IPS-18a (cell line): ENCODE measurements around the gene NOVA2.
A peak's percentile ranks its signal among the peaks of the same experiment; 100 is the strongest.

Experiments
- H3K27ac ChIP-seq: one replicate; pipeline ENCODE4 v1.5.1; 2013; ENCODE audit warnings: low read length
- H3K27me3 ChIP-seq: one replicate; pipeline ENCODE4 v1.6.1; 2013; ENCODE audit warnings: mild to moderate bottlenecking, low read length; ENCODE audit not compliant: control insufficient read depth, insufficient read depth
- H3K36me3 ChIP-seq: one replicate; pipeline ENCODE4 v1.6.1; 2013; ENCODE audit warnings: low read depth, low read length; ENCODE audit not compliant: control insufficient read depth
- H3K4me1 ChIP-seq: one replicate; pipeline ENCODE4 v1.6.1; 2013; ENCODE audit warnings: low read depth, low read length; ENCODE audit not compliant: control insufficient read depth
- H3K4me3 ChIP-seq: one replicate; pipeline ENCODE4 v1.5.1; 2013; ENCODE audit warnings: low read length
- H3K9ac ChIP-seq: one replicate; pipeline ENCODE4 v1.6.1; 2013; ENCODE audit warnings: mild to moderate bottlenecking, low read length, moderate library complexity
- H3K9me3 ChIP-seq: one replicate; pipeline ENCODE4 v1.6.1; 2013; ENCODE audit warnings: low read depth, low read length; ENCODE audit not compliant: control insufficient read depth

Gene NOVA2

GRCh38 chr19:45996933-45997332 is 23.3 kb upstream of the NOVA2 start:
- no peaks in the 10 kb centered on the region for H3K36me3 ChIP-seq
- H3K27ac ChIP-seq: no peak overlapping the region
- no peak overlapping the region for H3K4me3 ChIP-seq
- H3K9me3 ChIP-seq: no peaks in the 10 kb centered on the region
- peaks cover 6% of the 10 kb centered on the region for H3K27me3 ChIP-seq
- no peak overlapping the region for H3K9ac ChIP-seq
- H3K4me1 ChIP-seq: peaks cover 4% of the 10 kb centered on the region

- Histone ChIP-seq H3K9me3 (no peaks in the 10 kb centered on the region), H3K4me1 (peaks cover 4% of the 10 kb centered on the region), H3K27ac (no peak overlapping the region), H3K27me3 (peaks cover 6% of the 10 kb centered on the region), H3K4me3 (peak overlapping the region; percentile 74), H3K9ac (peak overlapping the region; percentile 62), H3K36me3 (no peaks in the 10 kb centered on the region)
Measured at GRCh38 chr19:45995715-45996385, 22.2 kb upstream of the NOVA2 start.

DNA sequence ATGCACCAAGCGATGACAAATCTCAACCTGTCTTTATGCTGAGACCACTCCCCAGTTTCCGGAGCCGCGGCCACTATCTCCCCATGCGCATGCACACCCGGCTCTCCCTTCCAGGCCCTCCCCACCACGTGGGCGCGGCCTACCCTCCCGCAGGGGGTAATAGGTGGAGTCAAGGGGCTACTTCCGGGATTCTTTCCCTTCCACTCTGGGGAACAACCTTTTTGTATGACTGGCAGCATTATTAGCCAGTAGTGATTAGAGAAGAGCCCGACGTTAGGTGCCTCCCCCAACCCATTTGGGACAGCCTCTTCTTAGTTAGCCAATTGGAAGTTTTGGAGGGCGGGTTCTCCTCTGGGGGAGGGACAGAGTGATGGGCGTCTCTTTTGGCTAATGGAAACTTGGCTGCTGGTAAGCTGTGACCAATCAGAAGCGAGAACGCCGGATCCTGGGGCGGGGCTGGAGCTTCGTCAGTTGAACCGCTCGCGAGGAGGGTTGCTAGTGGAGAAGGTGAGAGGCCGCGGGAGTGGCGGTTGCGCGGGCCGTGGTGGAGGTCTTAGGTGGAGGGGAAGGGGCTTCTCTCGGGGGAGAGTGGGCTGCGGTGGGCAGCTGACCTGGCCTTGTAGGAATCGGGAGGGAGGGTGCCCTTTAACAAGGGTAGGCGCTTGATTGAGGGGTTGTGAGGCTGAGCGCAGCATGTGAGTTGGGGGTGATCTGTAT is 21.5 kb upstream of the NOVA2 start, which contains the start of gene CCDC61:
Gene CCDC61 (plus strand): TSS at position 470 of the 717 bp plus-strand sequence. CDS start 7,552 bp downstream, outside the sequence.
- H3K9me3 ChIP-seq: no peaks in the 10 kb centered on the region
- peak within 1 kb of the TSS; percentile 84 for H3K4me3 ChIP-seq
- peaks cover 3% of the 10 kb centered on the region for H3K27me3 ChIP-seq
- H3K36me3 ChIP-seq: no peaks in the 10 kb centered on the region
- H3K27ac ChIP-seq: peak within 1 kb of the TSS; percentile 16
- peak within 1 kb of the TSS; percentile 62 for H3K9ac ChIP-seq
- peaks cover 2% of the 10 kb centered on the region for H3K4me1 ChIP-seq

DNA sequence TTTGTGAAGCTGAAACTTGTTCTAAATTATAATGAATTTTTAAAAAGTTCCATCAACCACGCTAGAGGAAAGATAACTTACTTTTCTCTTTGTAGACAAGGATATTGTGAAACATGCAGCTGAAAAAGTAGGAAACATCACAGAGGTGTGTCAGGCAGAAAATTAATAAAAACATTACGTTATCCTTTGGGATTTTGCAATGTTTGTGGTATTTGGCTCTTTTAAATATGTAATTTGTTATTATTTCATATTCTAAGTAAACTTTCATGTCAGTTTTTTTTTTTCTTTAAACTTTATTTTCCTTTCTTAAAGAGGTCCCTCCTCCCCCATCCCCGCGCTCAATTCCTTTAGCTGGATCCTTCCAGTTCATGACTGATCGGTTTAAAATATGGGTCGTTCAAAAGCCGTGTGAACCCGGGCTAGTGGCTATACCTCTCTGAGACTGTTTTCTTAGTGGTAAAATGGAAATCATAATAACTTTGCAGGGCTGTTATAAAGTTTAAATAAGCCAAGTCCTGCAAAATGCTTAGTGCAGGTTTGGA is 20.9 kb upstream of the NOVA2 start:
- Histone ChIP-seq H3K4me1 (no peaks in the 10 kb centered on the region), H3K9ac (peak overlapping the region; percentile 62), H3K27me3 (no peaks in the 10 kb centered on the region), H3K9me3 (no peaks in the 10 kb centered on the region), H3K36me3 (no peaks in the 10 kb centered on the region), H3K27ac (peak overlapping the region; percentile 16), H3K4me3 (peak overlapping the region; percentile 84)

DNA sequence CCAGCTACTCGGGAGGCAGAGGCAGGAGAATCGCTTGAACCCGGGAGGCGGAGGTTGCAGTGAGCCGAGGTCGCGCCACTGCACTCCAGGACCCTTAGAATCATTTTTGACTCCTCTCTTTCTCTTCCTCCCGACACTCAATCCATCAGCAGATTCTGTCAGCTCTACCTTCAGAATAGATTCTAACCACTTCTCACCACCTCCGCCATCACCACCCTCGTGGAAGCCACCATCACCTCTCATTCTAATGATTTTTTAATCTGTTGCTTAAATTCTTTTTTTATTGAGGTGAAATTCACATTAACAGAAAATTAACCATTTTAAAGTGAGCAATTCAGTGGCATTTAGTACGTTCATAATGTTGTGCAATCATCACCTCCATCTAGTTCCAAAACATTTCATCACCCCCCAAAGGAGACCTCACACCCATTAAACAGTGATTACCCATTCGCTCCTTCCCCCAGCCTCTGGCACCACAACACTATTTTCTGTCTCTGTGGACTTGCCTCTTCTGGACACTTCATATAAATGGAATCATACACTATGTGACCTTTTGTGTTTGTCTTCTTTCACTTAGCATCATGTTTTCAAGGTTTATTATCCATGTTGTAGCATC is 16.6 kb upstream of the NOVA2 start:
- no peak overlapping the region for H3K4me3 ChIP-seq
- no peaks in the 10 kb centered on the region for H3K4me1 ChIP-seq
- H3K27me3 ChIP-seq: no peaks in the 10 kb centered on the region
- no peaks in the 10 kb centered on the region for H3K9me3 ChIP-seq
- H3K9ac ChIP-seq: no peak overlapping the region
- H3K36me3 ChIP-seq: no peaks in the 10 kb centered on the region
- no peak overlapping the region for H3K27ac ChIP-seq

GRCh38 chr19:45985321-45985720 is 11.7 kb upstream of the NOVA2 start:
- Histone ChIP-seq H3K4me3 (no peak overlapping the region), H3K9me3 (no peaks in the 10 kb centered on the region), H3K27ac (no peak overlapping the region), H3K27me3 (no peaks in the 10 kb centered on the region), H3K9ac (no peak overlapping the region), H3K4me1 (peaks cover 3% of the 10 kb centered on the region), H3K36me3 (no peaks in the 10 kb centered on the region)

- Histone ChIP-seq H3K9me3 (no peaks in the 10 kb centered on the region), H3K9ac (no peak overlapping the region), H3K27ac (no peak overlapping the region), H3K27me3 (no peaks in the 10 kb centered on the region), H3K4me1 (peaks cover 3% of the 10 kb centered on the region), H3K36me3 (no peaks in the 10 kb centered on the region), H3K4me3 (no peak overlapping the region)
Measured at GRCh38 chr19:45981350-45981749, 7.7 kb upstream of the NOVA2 start.

- Histone ChIP-seq H3K4me1 (peaks cover 6% of the 10 kb centered on the region), H3K27ac (no peak overlapping the region), H3K9me3 (no peaks in the 10 kb centered on the region), H3K9ac (no peak overlapping the region), H3K4me3 (no peak overlapping the region), H3K36me3 (no peaks in the 10 kb centered on the region), H3K27me3 (peaks cover 4% of the 10 kb centered on the region)
Measured at GRCh38 chr19:45978156-45978555, 4.5 kb upstream of the NOVA2 start.

GRCh38 chr19:45976178-45976577 is 2.5 kb upstream of the NOVA2 start:
- Histone ChIP-seq H3K9me3 (no peaks in the 10 kb centered on the region), H3K36me3 (no peaks in the 10 kb centered on the region), H3K27ac (no peak overlapping the region), H3K4me1 (peaks cover 3% of the 10 kb centered on the region), H3K9ac (no peak overlapping the region), H3K4me3 (no peak overlapping the region), H3K27me3 (peaks cover 9% of the 10 kb centered on the region)

- Histone ChIP-seq H3K27ac (no peak overlapping the region), H3K4me1 (peaks cover 2% of the 10 kb centered on the region)
Measured at GRCh38 chr19:45975306-45976070, 1.8 kb upstream of the NOVA2 start.

DNA sequence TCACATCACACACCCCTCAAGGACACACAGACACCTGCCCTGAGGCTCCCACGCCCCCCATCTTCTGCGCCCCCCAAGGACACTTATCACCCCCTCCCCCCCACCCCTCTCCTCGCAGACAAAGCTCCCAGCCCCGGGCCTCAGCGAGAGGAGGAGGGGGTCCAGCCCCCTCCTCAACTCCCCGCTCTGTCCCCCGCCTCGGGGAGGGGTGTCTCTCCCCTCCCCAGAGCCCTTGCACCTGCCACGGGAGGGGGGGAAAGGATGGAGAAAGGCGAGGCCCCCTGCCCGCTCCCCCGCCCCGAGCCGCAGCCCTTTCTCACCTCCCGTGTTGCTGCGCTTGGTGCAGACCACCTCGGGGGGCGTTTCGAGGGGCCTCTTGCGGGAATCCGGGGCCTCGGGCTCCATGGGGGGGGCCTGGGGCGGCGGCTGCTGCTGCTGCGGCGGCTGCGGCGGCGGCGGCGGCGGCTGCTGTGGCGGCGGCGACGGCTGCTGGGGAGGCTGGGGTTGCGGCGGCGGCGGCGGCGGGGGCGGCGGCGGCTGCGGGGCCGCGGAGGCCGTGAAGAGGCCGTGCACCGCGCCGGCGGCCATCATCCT is 621 bp downstream of the NOVA2 start:
- Histone ChIP-seq H3K4me1 (peaks cover 2% of the 10 kb centered on the region), H3K9ac (no peak overlapping the region), H3K9me3 (no peaks in the 10 kb centered on the region), H3K36me3 (no peaks in the 10 kb centered on the region), H3K27ac (no peak overlapping the region), H3K4me3 (peak overlapping the region; percentile 13), H3K27me3 (peaks cover 9% of the 10 kb centered on the region)

More at GRCh38 chr19:45975306-45976070, 1.8 kb upstream of the NOVA2 start:
- H3K36me3 ChIP-seq: no peaks in the 10 kb centered on the region
- H3K27me3 ChIP-seq: peaks cover 9% of the 10 kb centered on the region
- H3K9ac ChIP-seq: no peak overlapping the region
- no peak overlapping the region for H3K4me3 ChIP-seq
- H3K9me3 ChIP-seq: no peaks in the 10 kb centered on the region
